HEK293T (cell line): ENCODE results near the gene TMEM184B.

Experiments used
- ARNT ChIP-seq: fragments of 450-650 bp; IDR thresholded peaks from 2 replicates; pipeline ENCODE4 v1.6.1; 2017; ENCODE audit warnings: mild to moderate bottlenecking
- BHLHE40 ChIP-seq: fragments of 450-650 bp; IDR thresholded peaks from 2 replicates; pipeline ENCODE4 v1.6.1; 2016; ENCODE audit warnings: mild to moderate bottlenecking, moderate library complexity, borderline replicate concordance
- ELF4 ChIP-seq: fragments of 450-650 bp; IDR thresholded peaks from 2 replicates; pipeline ENCODE4 v1.6.1; 2017; ENCODE audit warnings: antibody characterized with exemption
- FOXA1 ChIP-seq: fragments of 450-650 bp; IDR thresholded peaks from 2 replicates; pipeline ENCODE4 v1.6.1; 2016; ENCODE audit warnings: mild to moderate bottlenecking
- FOXK2 ChIP-seq: fragments of 450-650 bp; IDR thresholded peaks from 2 replicates; pipeline ENCODE4 v1.6.1; 2016; ENCODE audit warnings: mild to moderate bottlenecking
- FOXM1 ChIP-seq: fragments of 450-650 bp; IDR thresholded peaks from 2 replicates; pipeline ENCODE4 v1.6.1; 2017; ENCODE audit warnings: mild to moderate bottlenecking, borderline replicate concordance
- L3MBTL2 ChIP-seq: fragments of 450-650 bp; conservative IDR thresholded peaks from 2 replicates; pipeline ENCODE4 v1.6.1; 2016; ENCODE audit warnings: mild to moderate bottlenecking
- LEF1 ChIP-seq: fragments of 450-650 bp; IDR thresholded peaks from 2 replicates; pipeline ENCODE4 v1.6.1; 2017; ENCODE audit warnings: mild to moderate bottlenecking, borderline replicate concordance
- NFRKB ChIP-seq: fragments of 450-650 bp; IDR thresholded peaks from 2 replicates; pipeline ENCODE4 v1.6.1; 2016; ENCODE audit warnings: mild to moderate bottlenecking, moderate library complexity
- PKNOX1 ChIP-seq: fragments of 450-650 bp; IDR thresholded peaks from 2 replicates; pipeline ENCODE4 v1.6.1; 2016
- SP1 ChIP-seq: fragments of 450-650 bp; IDR thresholded peaks from 2 replicates; pipeline ENCODE4 v1.6.1; 2017
- SUZ12 ChIP-seq: fragments of 450-650 bp; IDR thresholded peaks from 2 replicates; pipeline ENCODE4 v1.6.1; 2016; ENCODE audit warnings: mild to moderate bottlenecking
- TARDBP ChIP-seq: fragments of 450-650 bp; IDR thresholded peaks from 2 replicates; pipeline ENCODE4 v1.6.1; 2016

- no peak for TF ChIP-seq SUZ12
- TF ChIP-seq ELF4 = no peak
- no peak for TF ChIP-seq FOXA1
- no peak for TF ChIP-seq FOXM1
- no peak for TF ChIP-seq TARDBP
- no peak for TF ChIP-seq L3MBTL2
- no peak for TF ChIP-seq SP1
- TF ChIP-seq BHLHE40 = no peak
- TF ChIP-seq FOXK2 = no peak
- no peak for TF ChIP-seq NFRKB
- TF ChIP-seq ARNT = no peak
- TF ChIP-seq LEF1 = no peak
- TF ChIP-seq PKNOX1 = no peak
Observed at GRCh38 chr22:38271927-38272372, 860 bp downstream of the TMEM184B start.
